Esophagus squamous epithelium (tissue), 5 donors: Measurements from ENCODE around the gene EOLA1. TPM values are rescaled to one million over a fixed set of nuclear protein-coding genes. Genes with fewer than 3 reads are reported as not detected.
"Not testable (repeated sequence)": the region's sequence is repeated elsewhere in the genome, so short reads cannot be mapped to it uniquely, and the experiment has no call there.

Experiments used
- DNase-seq: peaks from one replicate; lab custom pipeline; 2025; lab: John Stamatoyannopoulos, UW
- H3K27ac ChIP-seq, 4 donors: fragments of 200-600 bp; sonication (generic); one replicate each; pipeline ENCODE4 v1.5.1; 2016 to 2019; ENCODE audit warnings: mild to moderate bottlenecking in 1 of 4
- H3K27me3 ChIP-seq, 4 donors: fragments of 200-600 bp; sonication (generic); 1 replicate in 3 of 4; 2 replicates in 1 of 4; pipeline versions ENCODE4 v1.5.1 to v1.6.0; 2017 to 2021; ENCODE audit warnings: antibody characterized with exemption in 1 of 4
- H3K36me3 ChIP-seq, 3 donors: fragments of 200-600 bp; sonication (generic); one replicate each; pipeline ENCODE4 v1.5.1; 2016 to 2019
- H3K4me1 ChIP-seq, 3 donors: fragments of 200-600 bp; sonication (generic); one replicate each; pipeline ENCODE4 v1.5.1; 2017 to 2019
- H3K4me3 ChIP-seq, 4 donors: fragments of 200-600 bp; sonication (generic); 1 replicate in 3 of 4; 2 replicates in 1 of 4; pipeline ENCODE4 v1.5.1; 2016 to 2019; ENCODE audit warnings: mild to moderate bottlenecking in 2 of 4, moderate library complexity in 1 of 4
- H3K9me3 ChIP-seq, 3 donors: fragments of 200-600 bp; sonication (generic); one replicate each; pipeline ENCODE4 v1.5.1; 2016 to 2019
- POLR2A ChIP-seq, 4 donors: fragments of 450-650 bp; IDR thresholded peaks; one replicate each; pipeline ENCODE4 v1.6.1; 2017; ENCODE audit warnings: antibody characterized with exemption in 4 of 4, mild to moderate bottlenecking in 4 of 4, moderate library complexity in 3 of 4
- WGBS, 2 donors: methylation state at CpG; one replicate each; pipeline ENCODE4 v1.1.5; 2018; 5-methylcytosine and 5-hydroxymethylcytosine counted together
- intact Hi-C: fragments of 100-400 bp; cut with DNase I; formaldehyde crosslinking; loops from one replicate; pipeline ENCODE4 v1.15.0; 2022
- total RNA-seq, 4 donors: library from RNA; depleted of rRNA; stranded (reverse); fragments of >200 nt; gene quantifications; one replicate each; pipeline ENCODE4 v1.1.0, GENCODE V29; 2016
- TF ChIP-seq, protein P1 (sequence below), 6 experiments: fragments of 450-650 bp in 4 of 6; fragments of 200-600 bp in 2 of 6; sonication (generic) in 2 of 6; IDR thresholded peaks; one replicate each; pipeline ENCODE4 v1.5.1; 2016 to 2019; ENCODE audit warnings: antibody characterized with exemption in 6 of 6, mild to moderate bottlenecking in 4 of 6, moderate library complexity in 4 of 6
- donor health status: DM: yes; HTN: yes; CAD: no.

EOLA1 gene
- total RNA-seq, 4 donors from 2014 or later = 9.0 to 15.1 (median 12.1) TPM

DNA sequence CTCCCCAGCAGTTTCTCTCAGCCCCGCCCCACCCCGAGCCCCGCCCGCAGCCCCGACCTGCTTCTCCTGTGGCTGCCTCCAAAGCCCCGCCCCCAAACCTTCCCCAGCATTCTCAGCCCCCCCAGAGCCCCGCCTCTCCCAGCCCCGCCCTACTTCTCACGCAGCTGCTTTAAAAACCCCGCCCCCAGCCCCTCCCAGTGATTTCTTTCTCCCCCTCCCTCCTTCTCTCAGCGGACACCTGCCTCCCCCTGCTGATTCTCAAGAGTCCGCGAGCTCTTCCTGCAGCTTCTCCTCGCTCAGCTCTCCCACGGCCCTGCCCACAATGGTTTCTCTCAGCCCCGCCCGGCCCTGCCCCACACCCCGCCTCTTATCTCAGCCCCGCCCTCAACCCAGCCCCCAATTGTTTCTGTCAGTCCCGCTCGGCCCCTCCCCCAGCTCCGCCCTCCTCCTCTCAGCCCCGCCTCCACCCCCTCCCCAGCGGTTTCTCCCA, 636 bp upstream of the EOLA1 start:
- H3K36me3 ChIP-seq = peaks cover 0 to 9% (median 0%) of the 10 kb centered on the region in 3 donors
- TF ChIP-seq, protein P1, sequence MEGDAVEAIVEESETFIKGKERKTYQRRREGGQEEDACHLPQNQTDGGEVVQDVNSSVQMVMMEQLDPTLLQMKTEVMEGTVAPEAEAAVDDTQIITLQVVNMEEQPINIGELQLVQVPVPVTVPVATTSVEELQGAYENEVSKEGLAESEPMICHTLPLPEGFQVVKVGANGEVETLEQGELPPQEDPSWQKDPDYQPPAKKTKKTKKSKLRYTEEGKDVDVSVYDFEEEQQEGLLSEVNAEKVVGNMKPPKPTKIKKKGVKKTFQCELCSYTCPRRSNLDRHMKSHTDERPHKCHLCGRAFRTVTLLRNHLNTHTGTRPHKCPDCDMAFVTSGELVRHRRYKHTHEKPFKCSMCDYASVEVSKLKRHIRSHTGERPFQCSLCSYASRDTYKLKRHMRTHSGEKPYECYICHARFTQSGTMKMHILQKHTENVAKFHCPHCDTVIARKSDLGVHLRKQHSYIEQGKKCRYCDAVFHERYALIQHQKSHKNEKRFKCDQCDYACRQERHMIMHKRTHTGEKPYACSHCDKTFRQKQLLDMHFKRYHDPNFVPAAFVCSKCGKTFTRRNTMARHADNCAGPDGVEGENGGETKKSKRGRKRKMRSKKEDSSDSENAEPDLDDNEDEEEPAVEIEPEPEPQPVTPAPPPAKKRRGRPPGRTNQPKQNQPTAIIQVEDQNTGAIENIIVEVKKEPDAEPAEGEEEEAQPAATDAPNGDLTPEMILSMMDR (IDR thresholded peaks at IDR 0.05) = no peak
- no peak for TF ChIP-seq POLR2A (IDR thresholded peaks at IDR 0.05)
- peak overlapping the region; percentile 85 to 95 (median 94) for H3K27ac ChIP-seq
- peaks cover 0 to 11% (median 5%) of the 10 kb centered on the region in 3 donors for H3K4me1 ChIP-seq
- 0 to 36% methylated on average over 1 to 13 of the region's 24 CpGs for WGBS, 2 donors
- H3K4me3 ChIP-seq = peak overlapping the region; percentile 57 to 79 (median 65)
- no peaks in the 10 kb centered on the region for H3K27me3 ChIP-seq
- DNase-seq = peak; percentile 82
- intact Hi-C loops = no loop called here
- H3K9me3 ChIP-seq = no peaks in the 10 kb centered on the region

- WGBS, 2 donors = 20% methylated on average over 1 of the region's 13 CpGs; no CpG with 5 or more reads in 1 of the 2 donors
- no peak for TF ChIP-seq POLR2A (IDR thresholded peaks at IDR 0.05)
- TF ChIP-seq, protein P1 (IDR thresholded peaks at IDR 0.05) = no peak
Observed at GRCh38 chrX:149541521-149542047, 772 bp downstream of the EOLA1 start.

DNA sequence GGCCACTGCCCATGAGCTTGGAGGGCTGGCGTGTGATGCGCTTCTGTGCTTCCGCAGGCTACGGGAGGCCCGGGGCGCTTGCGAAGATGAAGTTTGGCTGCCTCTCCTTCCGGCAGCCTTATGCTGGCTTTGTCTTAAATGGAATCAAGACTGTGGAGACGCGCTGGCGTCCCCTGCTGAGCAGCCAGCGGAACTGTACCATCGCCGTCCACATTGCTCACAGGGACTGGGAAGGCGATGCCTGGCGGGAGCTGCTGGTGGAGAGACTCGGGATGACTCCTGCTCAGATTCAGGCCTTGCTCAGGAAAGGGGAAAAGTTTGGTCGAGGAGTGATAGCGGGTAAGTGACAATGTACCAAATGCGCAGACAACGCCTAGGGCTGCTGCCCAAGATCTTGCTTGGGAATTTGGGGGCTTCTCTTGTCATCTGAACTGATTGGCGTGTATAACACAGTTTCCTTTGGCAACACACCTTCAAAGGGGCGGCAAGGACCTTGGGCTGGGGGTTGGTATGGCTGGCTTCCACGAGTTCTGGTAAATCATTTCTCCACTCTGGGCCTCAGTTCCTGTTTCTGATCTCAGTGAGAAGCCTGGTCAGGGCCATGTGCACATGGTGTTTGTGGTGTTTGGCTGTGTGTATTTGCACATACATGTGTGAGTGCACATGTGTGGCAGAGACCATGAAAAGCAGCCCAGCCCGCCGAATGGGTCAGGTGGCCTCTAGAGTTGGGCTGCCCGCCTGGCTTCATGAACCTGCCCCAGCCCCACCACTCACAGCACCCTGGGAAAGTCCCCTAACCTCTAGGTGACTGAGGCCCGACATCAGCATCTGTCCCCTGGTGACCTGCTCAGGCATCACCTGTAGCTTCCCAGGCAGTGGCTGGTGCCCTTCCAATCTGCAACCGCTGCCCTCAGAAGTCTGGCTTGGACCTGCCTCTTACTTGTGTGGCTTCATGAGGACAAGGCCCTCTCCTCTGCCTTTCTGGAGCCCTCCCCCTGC, 5.0 kb downstream of the EOLA1 start:
- intact Hi-C loops, H3K36me3 ChIP-seq, H3K4me1 ChIP-seq, H3K4me3 ChIP-seq, H3K27me3 ChIP-seq, H3K9me3 ChIP-seq, DNase-seq, H3K27ac ChIP-seq: not testable (repeated sequence)
- WGBS, 2 donors = 60% methylated on average over 3 of the region's 29 CpGs; no CpG with 5 or more reads in 1 of the 2 donors

More at GRCh38 chrX:149541521-149542047, 772 bp downstream of the EOLA1 start:
- no peak for DNase-seq
- Histone ChIP-seq H3K4me1 (peaks cover 0 to 11% (median 5%) of the 10 kb centered on the region in 3 donors), H3K27ac (peak overlapping the region; percentile 85 to 95 (median 94)), H3K27me3 (no peaks in the 10 kb centered on the region), H3K4me3 (peak overlapping the region; percentile 57 to 79 (median 65)), H3K9me3 (no peaks in the 10 kb centered on the region), H3K36me3 (peaks cover 0 to 6% (median 0%) of the 10 kb centered on the region in 3 donors)
- intact Hi-C loops = no loop called here

DNA sequence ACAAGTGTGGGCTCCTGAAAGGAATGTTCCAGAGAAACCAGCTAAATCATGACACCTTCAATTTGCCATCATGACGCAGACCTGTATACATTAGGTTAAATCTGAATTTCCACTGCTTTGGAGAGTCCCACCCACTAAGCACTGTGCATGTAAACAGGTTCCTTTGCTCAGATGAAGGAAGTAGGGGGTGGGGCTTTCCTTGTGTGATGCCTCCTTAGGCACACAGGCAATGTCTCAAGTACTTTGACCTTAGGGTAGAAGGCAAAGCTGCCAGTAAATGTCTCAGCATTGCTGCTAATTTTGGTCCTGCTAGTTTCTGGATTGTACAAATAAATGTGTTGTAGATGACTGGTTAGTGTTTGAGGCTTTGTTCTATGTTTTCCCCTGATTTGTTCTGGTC, 6.2 kb downstream of the EOLA1 start:
- H3K9me3 ChIP-seq, H3K4me3 ChIP-seq, H3K36me3 ChIP-seq, H3K27me3 ChIP-seq, H3K4me1 ChIP-seq, H3K27ac ChIP-seq, DNase-seq, intact Hi-C loops: not testable (repeated sequence)
- 80% methylated on average over 1 of the region's 1 CpG; no CpG with 5 or more reads in 1 of the 2 donors for WGBS, 2 donors

DNA sequence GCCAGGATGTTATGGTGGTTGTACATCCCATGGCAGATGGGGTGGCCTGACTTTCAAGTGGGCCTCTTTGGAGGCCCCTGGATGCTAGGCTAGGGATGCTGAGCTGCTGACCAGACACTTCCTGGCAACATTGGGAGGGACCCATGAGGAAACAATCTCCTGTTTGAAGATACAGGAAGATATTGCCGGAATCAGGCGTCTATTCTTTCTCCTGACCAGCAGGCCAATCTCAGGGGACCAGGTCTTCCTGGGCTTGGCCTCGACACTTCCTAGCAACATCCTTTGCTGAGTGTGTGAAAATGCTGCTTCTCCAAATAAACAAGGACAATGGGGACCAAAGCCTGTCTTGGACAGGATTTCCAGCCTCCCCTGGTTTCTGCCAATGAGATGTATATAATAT, 7.0 kb downstream of the EOLA1 start:
- WGBS, 2 donors = no CpG with 5 or more reads among the region's 3 CpGs
- DNase-seq, H3K36me3 ChIP-seq, H3K27ac ChIP-seq, H3K27me3 ChIP-seq, H3K4me3 ChIP-seq, intact Hi-C loops, H3K9me3 ChIP-seq, H3K4me1 ChIP-seq: not testable (repeated sequence)

- intact Hi-C loops = not testable (repeated sequence)
Observed at GRCh38 chrX:149549701-149550100, 8.9 kb downstream of the EOLA1 start, which contains the start of gene HSFX3. HSFX3 (minus strand) TSS chrX:149549924; CDS start chrX:149549852, 72 bp downstream.

DNA sequence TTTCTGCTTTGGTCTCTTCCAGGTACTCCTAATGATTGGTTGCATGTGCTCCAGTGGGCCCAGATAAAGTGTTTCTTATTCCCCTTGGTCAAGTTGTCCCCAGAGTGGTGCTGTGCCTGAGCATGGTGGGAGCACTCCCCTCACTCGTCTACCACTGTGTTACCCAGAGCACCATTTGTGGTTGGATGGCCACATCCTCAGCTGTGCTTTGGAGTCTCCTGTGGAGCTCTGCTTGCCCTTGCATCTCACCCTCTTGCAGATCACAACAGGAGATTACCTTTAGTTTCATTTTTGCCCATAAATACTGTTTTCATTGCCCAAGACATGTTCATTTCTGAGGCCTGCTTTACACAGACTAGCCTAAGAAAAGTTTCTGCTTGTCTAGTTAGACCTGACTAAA, 9.6 kb downstream of the EOLA1 start:
- DNase-seq, H3K27me3 ChIP-seq, H3K9me3 ChIP-seq, H3K4me1 ChIP-seq, H3K27ac ChIP-seq, H3K36me3 ChIP-seq, intact Hi-C loops, H3K4me3 ChIP-seq: not testable (repeated sequence)
- 75 to 83% methylated on average over 1 of the region's 1 CpG for WGBS, 2 donors

More at GRCh38 chrX:149549701-149550100, 8.9 kb downstream of the EOLA1 start, which contains the start of gene HSFX3:
- H3K27ac ChIP-seq, H3K9me3 ChIP-seq, H3K27me3 ChIP-seq, H3K4me3 ChIP-seq, H3K36me3 ChIP-seq, H3K4me1 ChIP-seq, DNase-seq: not testable (repeated sequence)
- WGBS, 2 donors = no CpG with 5 or more reads among the region's 6 CpGs

- H3K27ac ChIP-seq, H3K4me1 ChIP-seq, intact Hi-C loops, H3K36me3 ChIP-seq, H3K27me3 ChIP-seq, DNase-seq, H3K4me3 ChIP-seq, H3K9me3 ChIP-seq: not testable (repeated sequence)
- no CpG with 5 or more reads among the region's 4 CpGs for WGBS, 2 donors
Observed at GRCh38 chrX:149551245-149551938, 10.6 kb downstream of the EOLA1 start.

GRCh38 chrX:149551939-149552248, 11.1 kb downstream of the EOLA1 start:
- H3K36me3 ChIP-seq, H3K27me3 ChIP-seq, intact Hi-C loops, H3K27ac ChIP-seq, H3K4me3 ChIP-seq, H3K9me3 ChIP-seq, DNase-seq, H3K4me1 ChIP-seq: not testable (repeated sequence)
- WGBS, 2 donors = 100% methylated on average over 1 of the region's 6 CpGs; no CpG with 5 or more reads in 1 of the 2 donors

GRCh38 chrX:149555251-149555650, 14.4 kb downstream of the EOLA1 start:
- H3K36me3 ChIP-seq, intact Hi-C loops, H3K27me3 ChIP-seq, H3K27ac ChIP-seq, DNase-seq, H3K4me1 ChIP-seq, H3K4me3 ChIP-seq, H3K9me3 ChIP-seq: not testable (repeated sequence)
- no CpG with 5 or more reads among the region's 4 CpGs for WGBS, 2 donors
